Spleen (tissue), 11 donors: ENCODE measurements around the gene GSTM5. TPM values are rescaled to one million over a fixed set of nuclear protein-coding genes. Genes with fewer than 3 reads are reported as not detected.

Source experiments
- DNase-seq: peaks from one replicate; pipeline ENCODE4 v3.0.0-alpha.2; 2020
- H3K27ac ChIP-seq, 8 donors: fragments of 200-600 bp; sonication (generic) in 7 of 8; 1 replicate in 4 of 8; 2 replicates in 4 of 8; pipeline versions ENCODE4 v1.5.0 to v1.8.0; 2016 to 2021; ENCODE audit warnings: inconsistent platforms in 4 of 8, mild to moderate bottlenecking in 4 of 8, moderate library complexity in 1 of 8
- H3K27me3 ChIP-seq, 7 donors: fragments of 200-600 bp; sonication (generic) in 6 of 7; replicated peaks in 1 of 7; 1 replicate in 4 of 7; 2 replicates in 3 of 7; pipeline versions ENCODE4 v1.5.0 to v1.8.0; 2016 to 2021; ENCODE audit warnings: inconsistent platforms in 3 of 7, mild to moderate bottlenecking in 1 of 7
- H3K36me3 ChIP-seq, 6 donors: fragments of 200-600 bp; sonication (generic) in 5 of 6; 1 replicate in 4 of 6; 2 replicates in 2 of 6; pipeline versions ENCODE4 v1.5.0 to v1.8.0; 2016 to 2021; ENCODE audit warnings: inconsistent platforms in 2 of 6
- H3K4me1 ChIP-seq, 6 donors: fragments of 200-600 bp; sonication (generic) in 5 of 6; 1 replicate in 3 of 6; 2 replicates in 3 of 6; pipeline versions ENCODE4 v1.5.0 to v1.8.0; 2016 to 2021; ENCODE audit warnings: inconsistent platforms in 3 of 6
- H3K4me3 ChIP-seq, 8 donors: fragments of 200-600 bp; sonication (generic) in 7 of 8; 1 replicate in 4 of 8; 2 replicates in 4 of 8; pipeline versions ENCODE4 v1.5.0 to v1.8.0; 2016 to 2021; ENCODE audit warnings: inconsistent platforms in 4 of 8, mild to moderate bottlenecking in 4 of 8, moderate library complexity in 2 of 8
- H3K9me3 ChIP-seq, 8 donors: fragments of 200-600 bp; sonication (generic) in 7 of 8; 1 replicate in 4 of 8; 2 replicates in 4 of 8; pipeline versions ENCODE4 v1.5.0 to v1.8.0; 2016 to 2021; ENCODE audit warnings: inconsistent platforms in 4 of 8
- POLR2A ChIP-seq, 3 donors: fragments of 450-650 bp; IDR thresholded peaks; one replicate each; pipeline ENCODE4 v1.5.1; 2017; ENCODE audit warnings: antibody characterized with exemption in 3 of 3, mild to moderate bottlenecking in 1 of 3
- POLR2AphosphoS5 ChIP-seq, 3 donors: sonication (generic); formaldehyde crosslinking; IDR thresholded peaks; one replicate each; pipeline ENCODE4 v1.5.1; 2017; ENCODE audit warnings: antibody characterized with exemption in 3 of 3
- WGBS, 5 donors: extraction: QIAGEN DNeasy Blood & Tissue Kit in 3 of 5; methylation state at CpG; one replicate each; pipeline versions ENCODE4 v1.1.5 to v1.1.7; 2013 to 2018; 5-methylcytosine and 5-hydroxymethylcytosine counted together
- intact Hi-C: fragments of 100-400 bp; cut with DNase I; formaldehyde crosslinking; loops from one replicate; pipeline ENCODE4 v1.15.0; 2023; ENCODE audit warnings: low total_unique reads
- polyA plus RNA-seq, 3 donors: library from polyadenylated mRNA; stranded (reverse); fragments of 200-250 nt; gene quantifications; one replicate each; pipeline ENCODE4 v1.2.1, GENCODE V29; 2013
- total RNA-seq, 7 donors: library from RNA; depleted of rRNA in 3 of 7; stranded (reverse); fragments of >200 nt in 3 of 7; fragmentation: NEBNext Ultra II Directional in 4 of 7; extraction: Animal tissue kit (Norgen Biotek cat#: 25700) in 4 of 7; gene quantifications; one replicate each; pipeline versions ENCODE4 v1.1.0 to v1.2.1, GENCODE V29; 2016 to 2021
- TF ChIP-seq, protein P1 (sequence below), 11 experiments: fragments of 200-600 bp in 7 of 11; fragments of 450-650 bp in 4 of 11; sonication (generic) in 4 of 11; IDR thresholded peaks in 8 of 11; conservative IDR thresholded peaks in 3 of 11; 1 replicate in 7 of 11; 2 replicates in 4 of 11; pipeline versions ENCODE4 v1.4.0 to v1.8.0; 2016 to 2021; ENCODE audit warnings: antibody characterized with exemption in 11 of 11, inconsistent platforms in 4 of 11, mild to moderate bottlenecking in 1 of 11
- donor health status: healthy with polysubstance abuse.
- donor health status: DM: no; HTN: no; CAD: no; lungs with moderate emphysema.
- donor health status: DM: no; HTN: no; CAD: no.
- donor health status: Bipolar disorder and iron deficiency.
- donor health status: healthy.
- donor health status: DM: no; HTN: no; CAD: no.
- donor health status: DM: yes; HTN: yes; CAD: no.

GSTM5 gene
- total and polyA plus RNA-seq, 10 donors = 1.4 to 13.1 (median 3.5) TPM

- Histone ChIP-seq H3K36me3 (peaks cover 0 to 3% (median 0%) of the 10 kb centered on the region in 6 donors), H3K4me1 (no peaks in the 10 kb centered on the region), H3K4me3 (peak overlapping the region in 7 of 8 donors; percentile 5 to 55 (median 21)), H3K9me3 (peaks cover 0 to 24% (median 18%) of the 10 kb centered on the region in 8 donors), H3K27ac (no peak overlapping the region), H3K27me3 (peaks cover 0 to 10% (median 0%) of the 10 kb centered on the region in 7 donors)
- intact Hi-C loops = no loop called here
- WGBS, 5 donors = 37 to 83% (median 49%) methylated on average over 13 to 22 of the region's 22 CpGs
- TF ChIP-seq POLR2A (IDR thresholded peaks at IDR 0.05) (no peak), POLR2AphosphoS5 (IDR thresholded peaks at IDR 0.05) (no peak)
- TF ChIP-seq, protein P1, sequence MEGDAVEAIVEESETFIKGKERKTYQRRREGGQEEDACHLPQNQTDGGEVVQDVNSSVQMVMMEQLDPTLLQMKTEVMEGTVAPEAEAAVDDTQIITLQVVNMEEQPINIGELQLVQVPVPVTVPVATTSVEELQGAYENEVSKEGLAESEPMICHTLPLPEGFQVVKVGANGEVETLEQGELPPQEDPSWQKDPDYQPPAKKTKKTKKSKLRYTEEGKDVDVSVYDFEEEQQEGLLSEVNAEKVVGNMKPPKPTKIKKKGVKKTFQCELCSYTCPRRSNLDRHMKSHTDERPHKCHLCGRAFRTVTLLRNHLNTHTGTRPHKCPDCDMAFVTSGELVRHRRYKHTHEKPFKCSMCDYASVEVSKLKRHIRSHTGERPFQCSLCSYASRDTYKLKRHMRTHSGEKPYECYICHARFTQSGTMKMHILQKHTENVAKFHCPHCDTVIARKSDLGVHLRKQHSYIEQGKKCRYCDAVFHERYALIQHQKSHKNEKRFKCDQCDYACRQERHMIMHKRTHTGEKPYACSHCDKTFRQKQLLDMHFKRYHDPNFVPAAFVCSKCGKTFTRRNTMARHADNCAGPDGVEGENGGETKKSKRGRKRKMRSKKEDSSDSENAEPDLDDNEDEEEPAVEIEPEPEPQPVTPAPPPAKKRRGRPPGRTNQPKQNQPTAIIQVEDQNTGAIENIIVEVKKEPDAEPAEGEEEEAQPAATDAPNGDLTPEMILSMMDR (IDR thresholded peaks at IDR 0.05 in 8 of 11, conservative IDR thresholded peaks at IDR 0.05 in 3 of 11) = no peak
- no peak for DNase-seq
Observed at GRCh38 chr1:109712321-109712864, 342 bp downstream of the GSTM5 start.

DNA sequence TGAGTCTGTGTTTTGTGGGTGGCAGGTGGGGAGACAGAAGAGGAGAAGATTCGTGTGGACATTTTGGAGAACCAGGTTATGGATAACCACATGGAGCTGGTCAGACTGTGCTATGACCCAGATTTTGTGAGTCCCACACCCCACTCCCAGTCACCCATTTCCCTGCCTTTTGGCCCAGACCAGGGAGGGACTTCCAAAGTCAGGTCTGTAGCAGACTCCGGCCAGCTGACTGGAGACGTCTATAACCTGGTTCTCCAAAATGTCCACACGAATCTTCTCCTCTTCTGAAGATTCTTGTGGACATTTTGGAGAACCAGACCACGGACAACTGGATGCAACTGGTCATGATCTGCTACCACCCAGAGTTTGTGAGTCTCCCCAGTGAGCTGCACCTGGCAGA is 1.6 kb downstream of the GSTM5 start:
- DNase-seq = no peak

GRCh38 chr1:109714661-109715372 is 2.8 kb downstream of the GSTM5 start:
- DNase-seq = no peak
- Histone ChIP-seq H3K9me3 (peaks cover 0 to under 1% (median under 1%) of the 10 kb centered on the region in 8 donors), H3K4me1 (no peaks in the 10 kb centered on the region), H3K27ac (no peak overlapping the region), H3K4me3 (no peak overlapping the region), H3K27me3 (peaks cover 0 to 10% (median 0%) of the 10 kb centered on the region in 7 donors), H3K36me3 (no peaks in the 10 kb centered on the region)
- TF ChIP-seq POLR2A (IDR thresholded peaks at IDR 0.05) = no peak
- TF ChIP-seq, protein P1 (IDR thresholded peaks at IDR 0.05 in 8 of 11, conservative IDR thresholded peaks at IDR 0.05 in 3 of 11) = no peak
- no peak for TF ChIP-seq POLR2AphosphoS5 (IDR thresholded peaks at IDR 0.05)
- intact Hi-C loops = no loop called here
- 86 to 93% (median 89%) methylated on average over 11 to 12 of the region's 12 CpGs for WGBS, 5 donors

More for the DNA sequence above, 1.6 kb downstream of the GSTM5 start:
- intact Hi-C loops = no loop called here
- no peaks in the 10 kb centered on the region for H3K4me1 ChIP-seq
- no peak overlapping the region for H3K27ac ChIP-seq
- no peak overlapping the region for H3K4me3 ChIP-seq
- peaks cover 0 to 10% (median 0%) of the 10 kb centered on the region in 7 donors for H3K27me3 ChIP-seq
- H3K9me3 ChIP-seq = peaks cover 0 to 13% (median 12%) of the 10 kb centered on the region in 8 donors
- TF ChIP-seq POLR2AphosphoS5 (IDR thresholded peaks at IDR 0.05) (no peak), POLR2A (IDR thresholded peaks at IDR 0.05) (no peak)
- TF ChIP-seq, protein P1 (IDR thresholded peaks at IDR 0.05 in 8 of 11, conservative IDR thresholded peaks at IDR 0.05 in 3 of 11) = no peak
- H3K36me3 ChIP-seq = no peaks in the 10 kb centered on the region
- 83 to 90% (median 85%) methylated on average over 5 of the region's 5 CpGs for WGBS, 5 donors

DNA sequence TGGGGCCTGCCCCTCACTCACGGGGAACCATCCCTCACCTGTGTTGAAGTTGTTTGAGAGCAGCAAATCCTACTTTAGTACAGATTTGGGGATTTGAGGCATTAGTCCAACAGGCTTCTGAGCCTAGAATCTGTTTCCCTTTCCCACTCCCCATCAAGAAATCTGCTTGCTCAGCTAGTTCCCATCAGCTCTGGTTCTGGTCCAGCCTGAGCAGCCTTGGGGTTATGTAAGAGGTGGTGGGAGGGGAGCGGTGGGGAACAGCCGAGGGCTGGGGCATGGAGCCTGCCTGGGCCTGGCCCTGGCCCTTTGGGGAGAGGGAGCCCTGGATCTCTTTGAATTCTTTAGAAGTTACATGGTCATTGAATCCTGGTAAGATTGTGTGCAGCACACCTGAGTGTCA is 4.1 kb downstream of the GSTM5 start:
- Histone ChIP-seq H3K9me3 (no peaks in the 10 kb centered on the region), H3K4me3 (no peak overlapping the region), H3K27me3 (peaks cover 0 to 10% (median 0%) of the 10 kb centered on the region in 7 donors), H3K27ac (no peak overlapping the region), H3K4me1 (no peaks in the 10 kb centered on the region), H3K36me3 (no peaks in the 10 kb centered on the region)
- 84 to 93% (median 86%) methylated on average over 3 of the region's 3 CpGs for WGBS, 5 donors
- DNase-seq = no peak
- TF ChIP-seq POLR2AphosphoS5 (IDR thresholded peaks at IDR 0.05) (no peak), POLR2A (IDR thresholded peaks at IDR 0.05) (no peak)
- TF ChIP-seq, protein P1 (IDR thresholded peaks at IDR 0.05 in 8 of 11, conservative IDR thresholded peaks at IDR 0.05 in 3 of 11) = no peak
- intact Hi-C loops = no loop called here
